SK-N-SH (cell line): ENCODE measurements around the gene MMP24OS. TPM values are rescaled to one million over a fixed set of nuclear protein-coding genes. Genes with fewer than 3 reads are reported as not detected.

Experiments used
- CTCF ChIA-PET: fragments of 300-600, 350-600 bp; formaldehyde crosslinking; extraction: SDS; loops from one replicate; lab custom pipeline; 2021; lab: Yijun Ruan, JAX
- POLR2A ChIA-PET: fragments of 350-600 bp; sonication (Branson Sonifier 250); formaldehyde crosslinking; extraction: SDS; loops from one replicate; lab custom pipeline; 2020; ENCODE audit warnings: antibody characterized with exemption, inconsistent platforms; lab: Yijun Ruan, JAX
- DNase-seq: peaks from one replicate; pipeline ENCODE4 v3.0.0; 2012
- H2AFZ ChIP-seq: fragments of 200-600 bp; sonication (generic); 2 replicates; pipeline ENCODE4 v1.8.1; 2016; ENCODE audit warnings: antibody characterized with exemption, mild to moderate bottlenecking, low read depth
- H3F3A ChIP-seq: fragments of 200-600 bp; sonication (generic); replicated peaks from 2 replicates; pipeline ENCODE3; 2016; ENCODE audit warnings: antibody characterized with exemption, mild to moderate bottlenecking; ENCODE audit not compliant: insufficient read depth
- H3K27ac ChIP-seq, 2 experiments: fragments of 200-500 bp in 1 of 2; fragments of 200-600 bp in 1 of 2; sonication (Bioruptor generic) in 1 of 2; sonication (generic), shearing (Covaris generic) in 1 of 2; 2 replicates each; pipeline versions ENCODE4 v1.5.1 to v1.6.1; 2014 to 2016; ENCODE audit warnings: low read depth in 2 of 2, inconsistent platforms in 1 of 2, low read length in 1 of 2, mild to moderate bottlenecking in 1 of 2, mixed read lengths in 1 of 2
- H3K27me3 ChIP-seq: fragments of 200-600 bp; sonication (generic), shearing (Covaris generic); 2 replicates; pipeline ENCODE4 v1.6.1; 2016; ENCODE audit warnings: mixed run types; ENCODE audit not compliant: insufficient read depth
- H3K36me3 ChIP-seq, 2 experiments: fragments of 200-500 bp in 1 of 2; fragments of 200-600 bp in 1 of 2; sonication (Bioruptor generic) in 1 of 2; sonication (generic) in 1 of 2; replicated peaks in 1 of 2; 2 replicates each; pipeline versions ENCODE3 to v1.5.1; 2014 to 2016; ENCODE audit warnings: low read length in 1 of 2, mild to moderate bottlenecking in 1 of 2; ENCODE audit not compliant: insufficient read depth in 2 of 2, control insufficient read depth in 1 of 2
- H3K4me1 ChIP-seq, 2 experiments: fragments of 200-500 bp in 1 of 2; fragments of 200-600 bp in 1 of 2; sonication (Bioruptor generic) in 1 of 2; sonication (generic), shearing (Covaris generic) in 1 of 2; 2 replicates each; pipeline versions ENCODE4 v1.5.1 to v1.6.1; 2014 to 2016; ENCODE audit warnings: low read depth in 1 of 2, low read length in 1 of 2, mixed run types in 1 of 2; ENCODE audit not compliant: insufficient read depth in 2 of 2, control insufficient read depth in 1 of 2
- H3K4me2 ChIP-seq: fragments of 200-600 bp; sonication (generic), shearing (Covaris generic); 2 replicates; pipeline ENCODE4 v1.6.1; 2017; ENCODE audit warnings: mixed run types
- H3K4me3 ChIP-seq, 2 experiments: fragments of 200-500 bp in 1 of 2; fragments of 200-600 bp in 1 of 2; sonication (Bioruptor generic) in 1 of 2; sonication (generic), shearing (Covaris generic) in 1 of 2; 2 replicates each; pipeline versions ENCODE4 v1.5.1 to v1.8.1; 2014 to 2016; ENCODE audit warnings: low read depth in 2 of 2, inconsistent platforms in 1 of 2, low read length in 1 of 2, mild to moderate bottlenecking in 1 of 2, mixed read lengths in 1 of 2, moderate library complexity in 1 of 2
- H3K79me2 ChIP-seq: fragments of 200-600 bp; sonication (generic); 2 replicates; pipeline ENCODE4 v1.8.1; 2017; ENCODE audit warnings: mild to moderate bottlenecking; ENCODE audit not compliant: insufficient read depth
- H3K9ac ChIP-seq: fragments of 200-600 bp; sonication (generic); 2 replicates; pipeline ENCODE4 v1.6.1; 2017; ENCODE audit warnings: mixed run types
- H3K9me2 ChIP-seq: fragments of 200-600 bp; sonication (generic); 2 replicates; pipeline ENCODE4 v1.6.1; 2017; ENCODE audit warnings: mixed run types
- H3K9me3 ChIP-seq: fragments of 200-600 bp; sonication (generic); 2 replicates; pipeline ENCODE4 v1.6.1; 2017; ENCODE audit warnings: mixed run types, mild to moderate bottlenecking, moderate library complexity
- H4K20me1 ChIP-seq: fragments of 200-600 bp; sonication (generic); 2 replicates; pipeline ENCODE4 v1.6.1; 2017; ENCODE audit warnings: mild to moderate bottlenecking, mixed run types; ENCODE audit not compliant: insufficient read depth
- EZH2phosphoT487 ChIP-seq: fragments of 200-600 bp; sonication (generic); IDR thresholded peaks from 2 replicates; pipeline ENCODE4 v1.6.1; 2017; ENCODE audit warnings: low read depth, mixed run types, mild to moderate bottlenecking, antibody characterized with exemption, moderate library complexity, borderline replicate concordance
- RCOR1 ChIP-seq: fragments of 150-350 bp; IDR thresholded peaks from 2 replicates; pipeline ENCODE4 v1.6.1; 2017; ENCODE audit warnings: antibody characterized with exemption, low read length
- USF1 ChIP-seq: IDR thresholded peaks from 2 replicates; pipeline ENCODE4 v1.4.0; 2012; ENCODE audit warnings: low read depth, borderline replicate concordance
- ZBTB33 ChIP-seq: IDR thresholded peaks from 2 replicates; pipeline ENCODE4 v1.4.0; 2012; ENCODE audit warnings: low read depth, borderline replicate concordance
- WGBS: methylation state at CpG from one replicate; pipeline ENCODE4 v1.1.6; 2017; ENCODE audit warnings: low lambda C conversion rate; 5-methylcytosine and 5-hydroxymethylcytosine counted together
- polyA plus RNA-seq, 3 experiments: library from polyadenylated mRNA; depleted of rRNA; stranded (reverse); fragments of >200 nt; gene quantifications; 2 replicates each; pipeline ENCODE4 v1.2.3, GENCODE V29; 2012

Gene MMP24OS
- polyA plus RNA-seq, 1 of the 3 experiments (the other 2 are of a cell fraction) = 53.1 TPM

- H3K9ac ChIP-seq = no peak overlapping the region
- no peaks in the 10 kb centered on the region for H3K27me3 ChIP-seq
- H3K4me2 ChIP-seq = no peak overlapping the region
- H3K4me1 ChIP-seq = peaks cover 0 to 32% of the 10 kb centered on the region in 2 experiments; a peak in 1 of 4 replicates
- TF ChIP-seq ZBTB33 (no peak), RCOR1 (no peak), EZH2phosphoT487 (no peak)
- H3K36me3 ChIP-seq = peaks cover 3 to 31% of the 10 kb centered on the region in 2 experiments
- peaks cover 8% of the 10 kb centered on the region for H3K79me2 ChIP-seq
- no peak overlapping the region for H3K27ac ChIP-seq
- no peaks in the 10 kb centered on the region for H3K9me2 ChIP-seq
- no peak overlapping the region for H2AFZ ChIP-seq
- H4K20me1 ChIP-seq = no peaks in the 10 kb centered on the region
- DNase-seq = no peak
- H3K9me3 ChIP-seq = no peaks in the 10 kb centered on the region
- POLR2A ChIA-PET = no interaction called here
- no peak overlapping the region for H3K4me3 ChIP-seq
- WGBS = 94% methylated on average over 18 of the region's 20 CpGs
- peaks cover 6% of the 10 kb centered on the region for H3F3A ChIP-seq
- CTCF ChIA-PET = interaction anchor here (0.6 to 5.7 kb wide), 3 partner anchors 11 to 439 kb away, joined by 4 to 28 read pairs (median 15); no protein-coding TSS in a partner anchor
Measured at GRCh38 chr20:35271073-35271882, 6.6 kb downstream of the MMP24OS start.

GRCh38 chr20:35270021-35270902 is 7.7 kb downstream of the MMP24OS start:
- Histone ChIP-seq H4K20me1 (no peaks in the 10 kb centered on the region), H3K9me3 (no peaks in the 10 kb centered on the region), H3K9me2 (no peaks in the 10 kb centered on the region), H3K27ac (no peak overlapping the region), H3K4me3 (no peak overlapping the region), H3K36me3 (peaks cover 0 to 21% of the 10 kb centered on the region in 2 experiments), H2AFZ (no peak overlapping the region), H3K4me2 (no peak overlapping the region), H3F3A (peaks cover 6% of the 10 kb centered on the region), H3K79me2 (no peaks in the 10 kb centered on the region), H3K4me1 (peaks cover 0 to 22% of the 10 kb centered on the region in 2 experiments; a peak in 1 of 4 replicates), H3K9ac (no peak overlapping the region), H3K27me3 (no peaks in the 10 kb centered on the region)
- TF ChIP-seq USF1 = no peak
- WGBS = 91% methylated on average over 16 of the region's 19 CpGs
- ChIA-PET POLR2A (no interaction called here), CTCF (interaction anchor here (0.6 to 5.7 kb wide), 23 partner anchors 9 to 446 kb away, joined by 3 to 28 read pairs (median 4); partner anchors contain the start of genes EDEM2, GGT7, MMP24 and MMP24OS)
- DNase-seq = no peak
